ENCODE data around the gene JPH2.

JPH2 gene

DNA sequence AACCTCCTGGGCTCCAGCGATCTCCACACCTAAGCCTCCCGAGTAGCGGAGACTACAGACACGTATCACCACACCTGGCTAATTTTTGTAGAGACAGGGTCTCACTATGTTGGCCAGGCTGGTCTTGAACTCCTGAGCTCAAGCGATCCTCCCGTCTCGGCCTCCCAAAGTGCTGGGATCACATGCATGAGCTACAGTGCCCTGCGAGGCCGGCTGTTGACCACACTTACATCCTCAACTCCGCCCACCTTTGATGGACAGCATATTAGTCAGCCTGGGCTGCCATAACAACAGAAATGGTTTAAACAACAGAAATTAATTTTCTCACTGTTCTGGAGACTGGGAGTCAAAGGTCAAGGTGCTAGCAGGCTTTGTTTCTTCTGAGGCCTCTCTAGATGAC, 107.7 kb downstream of the JPH2 start:
- no peak for DNase-seq (ENCODE audit: low read depth in 2 of 2)

DNA sequence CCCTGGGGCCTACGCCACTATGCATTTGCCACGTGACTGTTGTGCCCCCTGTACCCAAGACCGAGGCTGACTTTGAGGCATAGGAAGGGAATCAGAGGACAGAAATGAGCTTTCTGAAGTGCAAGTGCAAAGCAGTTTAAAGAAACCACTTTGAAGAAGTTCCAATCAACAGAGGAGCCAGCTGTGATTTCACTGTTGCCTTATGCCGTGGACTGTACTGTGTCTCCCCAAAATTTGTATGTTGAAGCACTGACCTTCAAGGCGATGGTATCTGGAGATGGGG, 111.1 kb downstream of the JPH2 start:
- no peak for DNase-seq (ENCODE audit: low read depth in 2 of 2)

DNA sequence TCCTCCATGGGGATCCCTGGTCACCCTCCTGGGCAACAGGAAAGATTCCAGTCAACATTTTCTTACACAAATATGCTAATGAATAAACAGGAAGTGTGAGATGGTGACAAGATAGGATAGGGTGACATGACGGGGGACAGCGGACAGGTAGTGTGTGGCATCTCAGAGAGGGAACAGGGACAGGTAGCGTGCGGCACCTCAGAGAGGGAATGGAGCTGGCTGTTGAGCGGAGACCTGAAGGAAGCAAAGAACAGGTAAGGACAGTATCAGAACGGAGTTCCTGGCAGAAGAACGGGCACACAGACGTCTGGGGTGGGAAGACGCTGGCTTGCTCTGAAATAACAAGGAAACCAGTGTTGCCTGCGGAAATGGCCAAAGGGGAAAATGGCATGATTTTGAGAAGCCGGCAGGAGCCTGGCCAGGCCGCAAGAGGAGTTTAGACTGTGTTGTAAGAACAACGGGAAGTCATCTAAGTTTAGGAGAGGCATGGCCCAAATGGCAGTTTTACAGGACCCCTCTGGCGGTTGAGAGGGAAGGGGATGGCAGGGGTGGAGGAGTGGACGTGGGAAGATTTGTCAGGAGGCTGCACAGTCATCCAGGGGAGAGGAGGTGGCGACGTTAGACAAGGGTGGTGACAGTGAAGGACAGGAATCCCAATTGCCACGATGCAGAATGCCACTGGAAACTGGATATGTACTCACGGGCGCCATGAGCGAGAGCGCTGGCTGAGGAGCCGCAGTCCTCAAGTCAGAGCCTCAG, 111.6 kb downstream of the JPH2 start:
- DNase-seq (ENCODE audit: low read depth in 2 of 2), result no peak

DNA sequence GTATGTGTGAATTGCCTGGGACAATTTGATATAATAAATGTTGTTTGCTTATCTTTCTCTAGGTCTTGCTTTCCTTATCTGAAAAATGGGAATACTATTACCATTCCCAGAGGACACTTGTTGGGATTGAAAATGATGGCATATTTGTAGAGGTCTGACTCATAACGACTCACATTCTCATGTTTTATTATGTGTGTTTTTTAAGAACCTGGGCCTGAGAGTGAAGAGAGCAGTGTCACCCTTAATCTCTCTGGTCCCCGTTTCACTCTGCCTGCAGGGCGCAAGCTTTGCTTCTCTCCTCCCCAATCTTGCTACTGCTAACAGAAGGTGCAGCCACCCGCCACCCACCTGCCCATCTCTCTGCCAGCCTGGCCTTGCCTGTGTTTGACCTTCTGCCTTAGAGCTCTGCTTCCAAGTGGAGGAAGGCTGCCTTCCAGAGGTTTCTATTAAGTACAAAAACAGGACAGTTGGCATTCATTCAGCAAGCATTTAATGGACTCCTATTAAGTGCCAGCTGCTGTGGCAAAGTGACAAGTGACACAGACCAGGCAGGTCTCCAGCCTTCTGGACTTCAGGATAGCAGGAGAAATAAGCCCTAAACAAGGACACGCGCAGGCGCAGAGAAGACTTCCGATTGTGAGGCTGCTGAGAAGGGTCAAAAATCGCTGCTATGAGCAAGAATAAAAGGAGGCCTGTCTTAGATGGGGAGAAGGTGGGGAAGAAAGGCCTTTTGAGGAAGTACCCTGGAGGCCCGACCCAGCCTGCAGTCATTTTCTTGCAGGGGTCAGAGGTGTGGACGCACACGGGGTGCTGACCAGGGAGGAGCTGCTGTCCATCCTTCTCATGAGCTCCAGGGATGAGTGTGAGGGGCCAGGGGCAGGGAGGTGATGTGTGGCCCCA, 112.5 kb downstream of the JPH2 start:
- DNase-seq (ENCODE audit: low read depth in 2 of 2), result no peak

DNA sequence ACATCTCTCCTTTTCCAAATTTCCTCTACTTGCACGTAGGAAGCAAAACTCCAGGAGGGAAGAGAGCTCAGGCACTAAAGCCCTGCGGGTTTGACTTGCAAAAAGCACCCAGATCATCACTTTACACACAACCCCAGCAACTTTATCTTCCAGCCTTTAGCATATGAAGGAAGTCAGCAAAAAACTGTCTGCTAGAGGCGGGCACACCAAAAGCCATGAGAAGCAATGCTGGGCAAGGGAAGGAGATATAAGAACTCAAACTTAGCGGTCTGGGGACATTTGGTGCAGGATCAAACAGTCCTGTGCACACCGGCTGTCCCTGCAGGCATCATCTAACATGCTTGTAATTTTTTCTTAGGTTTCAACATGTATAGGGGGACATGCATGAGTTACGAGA, 113.3 kb downstream of the JPH2 start:
- DNase-seq (ENCODE audit: low read depth in 2 of 2), result no peak

DNA sequence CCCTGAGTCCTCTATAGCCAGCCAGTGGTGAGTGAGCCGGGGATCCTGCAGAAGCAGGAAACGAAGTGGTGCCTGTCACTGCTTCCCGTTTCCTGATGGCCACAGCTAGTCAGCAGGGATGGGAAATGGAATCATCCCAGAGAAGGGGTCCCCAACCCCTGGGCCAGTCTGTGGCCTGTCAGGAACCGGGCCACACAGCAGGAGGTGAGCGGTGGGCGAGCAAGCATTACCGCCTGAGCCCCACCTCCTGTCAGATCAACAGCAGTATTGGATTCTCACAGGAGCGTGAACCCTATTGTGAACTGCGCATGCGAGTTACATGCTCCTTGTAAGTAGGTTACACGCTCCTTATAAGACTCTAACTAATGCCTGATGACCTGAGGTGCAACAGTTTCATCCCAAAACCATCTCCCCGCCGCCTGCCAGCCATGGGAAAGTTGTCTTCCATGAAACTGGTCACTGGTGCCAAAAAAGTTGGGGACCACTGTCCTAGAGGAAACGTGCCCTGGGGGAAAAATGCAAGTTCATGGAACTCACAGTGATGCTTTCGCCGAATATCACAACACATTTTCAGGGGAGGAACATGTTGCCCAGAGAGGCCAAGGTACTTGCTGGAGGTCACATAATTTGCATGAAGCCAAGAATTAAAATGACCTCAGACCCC, 113.8 kb downstream of the JPH2 start:
- no peak for DNase-seq (ENCODE audit: low read depth in 2 of 2)

DNA sequence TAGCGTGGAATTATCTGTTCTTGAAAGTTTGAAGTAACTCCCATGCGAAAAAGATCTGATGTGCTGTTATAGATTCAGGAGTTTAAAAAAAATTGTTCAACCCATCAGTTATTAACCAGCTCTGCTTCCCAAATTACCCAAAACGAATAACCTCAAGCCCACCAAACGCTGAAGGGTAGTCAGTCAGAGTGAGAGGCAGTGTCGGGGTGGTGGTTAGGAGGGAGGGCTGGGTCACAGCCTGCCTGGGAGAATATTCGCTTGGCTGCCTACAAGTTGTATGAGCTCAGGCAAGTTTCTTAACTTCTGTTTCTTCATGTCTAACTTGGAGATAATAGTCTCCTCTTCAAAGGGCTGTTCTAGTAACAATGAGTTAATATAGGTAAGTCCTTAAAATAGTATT, 114.6 kb downstream of the JPH2 start:
- DNase-seq (ENCODE audit: low read depth in 2 of 2), result no peak

DNA sequence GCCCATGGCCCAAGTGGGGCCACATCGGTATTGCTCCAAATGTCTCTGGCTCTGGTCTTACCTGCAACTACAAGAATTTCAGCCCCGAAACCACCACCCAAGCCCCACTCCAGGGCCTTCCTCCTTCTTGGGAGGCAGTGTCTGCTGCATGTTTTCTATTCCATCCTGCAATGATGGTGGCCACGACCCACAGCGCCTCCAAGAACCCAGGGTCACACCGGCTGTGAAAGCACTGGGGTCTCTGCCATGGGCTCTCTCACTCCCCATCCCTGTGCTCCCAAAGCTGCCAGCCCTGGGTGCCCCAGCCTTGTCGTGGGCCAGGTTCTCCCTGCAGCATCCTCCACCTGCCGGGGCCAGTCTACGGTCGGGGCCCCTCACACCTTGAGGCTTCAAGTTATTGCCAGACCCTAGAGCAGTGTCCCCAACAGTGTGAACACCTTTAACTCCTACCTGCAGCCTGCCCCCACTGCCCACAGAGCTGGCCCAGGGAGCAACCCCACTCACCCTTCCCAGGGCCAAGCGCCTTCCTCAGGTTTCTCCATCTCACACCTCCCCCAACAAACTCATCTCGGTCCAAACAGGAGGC, 115.4 kb downstream of the JPH2 start:
- DNase-seq (ENCODE audit: low read depth in 2 of 2), result no peak

DNA sequence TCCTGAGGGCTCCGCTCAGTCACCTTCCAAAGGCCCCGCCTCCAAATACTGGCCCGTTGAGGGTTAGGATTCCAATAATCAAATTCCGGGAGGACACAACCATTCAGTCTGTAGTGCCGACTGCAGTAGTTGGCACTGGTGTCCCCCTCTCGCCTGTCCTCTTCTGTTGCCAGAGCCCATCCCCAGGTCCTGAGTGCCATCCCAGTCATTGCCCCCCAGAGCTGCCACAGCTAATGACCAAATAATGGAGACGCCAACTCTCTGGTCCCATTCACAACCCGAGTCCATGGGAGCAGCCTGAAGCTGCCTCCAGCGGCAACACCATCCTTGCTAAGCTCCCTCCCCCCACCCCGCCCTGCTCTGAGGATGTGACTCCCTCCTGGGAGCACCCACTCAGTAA, 115.9 kb downstream of the JPH2 start:
- DNase-seq (ENCODE audit: low read depth in 2 of 2), result no peak

DNA sequence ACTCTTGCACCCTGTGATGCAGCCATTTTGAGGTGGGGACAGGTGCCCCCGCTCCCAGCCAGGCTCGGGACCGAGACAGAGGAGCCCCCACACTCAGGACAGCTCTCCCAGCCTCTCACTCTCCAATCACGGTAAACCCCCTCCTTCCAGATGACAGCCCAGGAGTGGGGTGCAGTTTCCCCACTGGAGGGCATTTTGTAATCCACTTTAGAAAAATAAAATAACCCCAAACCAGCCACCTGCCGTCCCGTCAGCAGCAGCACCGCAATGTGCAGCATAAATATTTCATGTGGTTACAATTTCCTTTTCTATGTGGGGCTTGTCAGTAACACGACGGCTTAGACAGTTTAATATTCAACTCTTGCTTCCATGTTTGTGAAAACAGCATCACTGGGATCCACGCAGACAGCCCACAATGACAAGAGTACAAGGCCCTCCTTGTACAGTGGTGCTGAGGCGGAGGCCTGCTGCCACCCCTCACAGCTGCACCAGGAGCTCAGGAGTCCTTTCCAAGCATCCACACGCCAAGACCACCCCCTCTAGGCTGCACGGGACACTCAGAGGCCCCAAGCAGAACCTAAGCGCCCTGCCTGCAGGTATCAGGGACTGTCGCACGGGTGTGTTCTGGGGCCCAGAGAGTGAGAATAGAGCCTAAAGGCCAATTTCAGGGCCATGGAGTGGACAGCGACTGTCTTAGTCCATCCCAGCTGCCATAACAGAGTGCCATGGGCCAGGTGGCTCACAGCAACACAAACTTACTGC, 116.7 kb downstream of the JPH2 start:
- DNase-seq (ENCODE audit: low read depth in 2 of 2), result no peak

DNA sequence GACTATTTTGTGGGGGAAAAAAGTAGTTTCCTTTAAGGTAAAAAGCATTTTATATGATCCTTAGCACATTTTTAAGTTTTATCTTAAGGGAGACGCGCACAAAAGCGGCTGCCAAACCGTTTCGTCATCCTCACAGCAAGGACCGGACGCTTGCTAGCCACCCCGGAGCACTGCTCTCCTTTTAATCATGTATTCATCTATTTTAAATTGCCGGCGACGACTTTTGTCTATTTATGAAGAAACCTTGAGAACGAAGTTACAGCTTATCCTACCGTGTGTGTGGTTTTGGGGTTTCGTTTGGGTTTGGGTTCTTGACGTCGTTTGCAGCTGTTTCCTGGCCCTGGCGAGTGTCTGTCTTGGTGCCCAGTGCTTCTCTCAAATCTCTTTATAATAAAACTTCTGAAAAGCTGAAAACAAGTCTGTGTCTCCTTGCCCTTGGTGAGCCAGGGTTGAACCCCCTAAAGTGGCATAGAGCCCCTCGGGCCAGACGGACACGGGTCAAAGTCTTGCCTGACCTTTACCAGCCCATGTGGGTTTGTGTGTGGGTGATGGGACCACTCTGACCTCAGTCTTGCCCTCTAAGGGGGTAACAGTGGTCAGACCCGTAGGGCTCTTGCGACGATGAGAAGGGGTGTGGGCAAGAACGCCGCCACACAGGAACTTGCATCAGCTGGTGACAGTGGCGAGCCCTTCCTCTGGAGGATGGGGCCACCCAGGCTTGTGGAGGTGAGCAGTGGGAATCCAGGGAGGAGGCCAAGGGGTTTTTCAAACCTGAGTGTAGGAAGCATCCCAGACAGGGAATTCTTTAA, 117.6 kb downstream of the JPH2 start:
- peak; percentile 39 to 41 for DNase-seq (ENCODE audit: low read depth in 2 of 2)

DNA sequence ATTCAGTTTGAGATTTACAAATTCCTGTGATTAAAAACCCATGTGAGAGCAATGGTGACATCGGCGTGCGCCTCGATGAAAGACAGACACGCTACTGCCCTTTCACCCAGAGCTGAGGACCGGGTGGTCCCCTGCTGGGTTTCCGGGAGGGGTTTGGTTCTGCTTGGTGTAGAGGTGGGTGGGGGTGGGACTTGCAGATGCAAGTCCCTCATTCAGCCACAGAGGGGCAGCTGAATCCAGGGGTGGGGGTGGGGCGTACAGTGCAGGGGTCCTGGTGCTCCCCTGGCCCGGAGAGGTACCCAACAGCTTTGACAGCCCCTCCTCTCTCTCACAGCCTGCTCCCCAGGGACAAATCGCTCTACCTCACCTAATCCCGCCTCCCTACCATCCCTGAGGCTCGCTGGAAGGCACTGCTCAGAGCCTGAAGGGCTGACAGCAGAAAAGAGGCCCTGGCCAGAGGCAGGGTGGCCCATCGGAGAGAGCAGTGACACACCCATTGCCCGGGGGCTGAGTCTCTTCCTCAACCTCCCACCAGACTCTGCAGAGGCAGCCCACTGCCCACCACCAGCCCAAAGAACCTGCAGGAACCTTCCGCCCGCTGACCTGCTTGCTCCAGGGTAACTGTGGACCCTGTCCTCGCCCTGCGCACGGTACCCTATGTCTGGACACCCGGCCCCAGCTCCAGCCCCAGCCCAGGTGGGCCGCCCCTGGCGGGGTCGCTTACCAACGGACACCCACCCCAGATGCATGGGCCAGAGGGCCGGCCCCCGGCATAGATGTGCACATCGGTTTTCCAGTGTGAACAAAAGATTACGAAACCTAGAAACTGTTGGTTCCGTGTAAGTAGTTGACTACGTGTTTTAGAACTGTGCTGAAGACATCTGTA, 118.4 kb downstream of the JPH2 start:
- no peak for DNase-seq (ENCODE audit: low read depth in 2 of 2)

DNA sequence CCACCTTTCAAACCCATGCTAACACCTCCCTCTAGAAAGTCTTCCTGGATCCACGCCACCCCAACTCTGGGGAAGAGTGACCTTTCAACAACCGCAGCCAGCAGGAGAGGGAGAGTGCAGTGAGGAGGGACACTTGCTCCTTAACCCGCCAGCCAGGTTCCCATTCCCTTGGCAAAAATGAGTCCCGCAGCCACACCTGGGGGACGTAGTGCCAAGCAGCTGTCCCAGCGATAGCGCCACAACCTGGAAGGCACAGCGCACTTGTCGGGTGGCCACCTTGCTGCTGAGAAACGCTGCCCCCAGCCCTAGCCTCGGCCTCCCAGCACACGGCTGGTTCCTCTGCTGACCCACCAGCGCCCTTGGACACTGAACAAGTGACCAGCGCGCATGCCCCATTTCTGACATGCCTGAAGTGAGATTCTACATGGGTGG, 119.3 kb downstream of the JPH2 start:
- no peak for DNase-seq (ENCODE audit: low read depth in 2 of 2)

DNA sequence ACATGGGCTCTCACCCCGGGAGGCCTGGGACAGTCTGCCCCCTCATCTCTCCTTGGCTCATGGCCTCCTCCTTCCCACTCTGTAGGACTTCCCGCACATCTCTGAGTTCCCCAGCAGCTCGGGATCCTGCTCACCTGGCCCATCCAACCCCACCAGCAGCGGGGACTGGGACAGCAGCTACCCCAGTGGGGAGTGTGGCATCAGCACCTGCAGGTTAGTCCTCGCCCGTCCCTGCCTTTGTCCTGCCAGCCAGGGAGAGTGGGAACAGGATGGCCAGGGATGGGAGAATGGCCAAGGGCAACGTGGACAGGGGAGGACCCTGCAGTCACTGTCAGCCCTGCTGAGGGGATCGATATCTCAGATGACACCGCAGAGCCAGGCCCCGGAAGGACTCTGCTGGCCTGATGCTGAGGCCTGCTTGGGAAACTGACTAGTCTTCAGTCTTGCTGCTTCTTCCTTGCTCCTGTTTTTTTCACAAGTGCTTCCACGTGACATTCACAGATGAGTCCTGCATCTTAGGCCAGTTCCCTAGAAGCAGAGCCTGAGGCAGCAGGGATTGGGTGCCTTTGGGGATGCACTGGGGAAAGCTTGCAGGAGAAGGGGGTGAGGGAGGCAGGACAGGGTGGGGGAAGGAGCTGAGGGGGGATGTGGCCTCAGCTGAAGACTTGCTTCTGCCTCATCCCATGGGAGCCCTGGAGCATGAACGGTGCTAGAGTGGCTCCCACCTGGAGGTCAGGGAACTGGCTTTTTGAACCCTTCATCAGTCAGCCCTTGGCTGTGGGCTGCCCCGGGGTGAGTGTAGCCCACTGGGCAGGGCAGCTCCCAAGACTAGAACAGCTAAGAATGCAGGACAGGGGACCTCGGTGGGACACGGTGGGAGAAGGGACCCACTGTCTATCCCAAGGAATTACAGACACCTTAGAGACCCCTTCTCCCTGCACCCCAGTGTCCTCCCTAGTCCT, 120.1 kb downstream of the JPH2 start:
- DNase-seq (ENCODE audit: low read depth in 2 of 2), result no peak

DNA sequence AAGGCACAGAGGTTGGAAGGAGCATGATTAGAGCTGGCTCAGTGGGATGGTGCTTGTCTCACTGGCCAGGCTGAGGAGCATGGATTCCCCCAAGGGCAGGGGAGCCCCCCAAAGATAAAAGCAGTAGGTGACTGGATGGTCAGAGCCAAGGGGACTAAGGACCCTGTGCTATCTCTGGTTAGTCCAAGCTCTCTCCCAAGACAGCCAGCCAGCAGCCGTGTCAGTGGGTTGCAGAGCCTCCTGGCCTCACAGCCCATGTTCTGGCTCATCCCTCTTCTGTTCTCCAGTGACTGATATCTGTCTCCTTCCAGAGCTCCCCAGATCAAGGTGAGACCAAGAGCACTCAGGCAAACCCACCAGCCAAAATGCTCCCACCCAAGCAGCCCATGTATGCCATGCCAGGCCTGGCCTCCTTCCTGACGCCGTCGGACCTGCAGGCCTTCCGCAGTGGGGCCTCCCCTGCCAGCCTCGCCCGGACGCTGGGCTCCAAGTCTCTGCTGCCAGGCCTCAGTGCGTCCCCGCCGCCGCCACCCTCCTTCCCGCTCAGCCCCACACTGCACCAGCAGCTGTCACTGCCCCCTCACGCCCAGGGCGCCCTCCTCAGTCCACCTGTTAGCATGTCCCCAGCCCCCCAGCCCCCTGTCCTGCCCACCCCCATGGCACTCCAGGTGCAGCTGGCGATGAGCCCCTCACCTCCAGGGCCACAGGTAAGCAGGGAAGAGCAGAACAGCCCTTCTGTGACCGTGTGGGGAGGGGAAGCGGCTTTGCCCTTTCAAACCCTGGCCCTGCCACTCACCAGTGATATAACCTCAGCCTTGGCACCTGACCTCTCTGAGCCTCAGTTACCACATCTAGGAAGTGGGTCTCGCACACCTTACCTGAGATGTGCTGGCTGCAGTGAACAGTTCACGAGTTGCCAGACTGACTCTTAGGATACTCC, 121.3 kb downstream of the JPH2 start:
- DNase-seq (ENCODE audit: low read depth in 2 of 2), result no peak

DNA sequence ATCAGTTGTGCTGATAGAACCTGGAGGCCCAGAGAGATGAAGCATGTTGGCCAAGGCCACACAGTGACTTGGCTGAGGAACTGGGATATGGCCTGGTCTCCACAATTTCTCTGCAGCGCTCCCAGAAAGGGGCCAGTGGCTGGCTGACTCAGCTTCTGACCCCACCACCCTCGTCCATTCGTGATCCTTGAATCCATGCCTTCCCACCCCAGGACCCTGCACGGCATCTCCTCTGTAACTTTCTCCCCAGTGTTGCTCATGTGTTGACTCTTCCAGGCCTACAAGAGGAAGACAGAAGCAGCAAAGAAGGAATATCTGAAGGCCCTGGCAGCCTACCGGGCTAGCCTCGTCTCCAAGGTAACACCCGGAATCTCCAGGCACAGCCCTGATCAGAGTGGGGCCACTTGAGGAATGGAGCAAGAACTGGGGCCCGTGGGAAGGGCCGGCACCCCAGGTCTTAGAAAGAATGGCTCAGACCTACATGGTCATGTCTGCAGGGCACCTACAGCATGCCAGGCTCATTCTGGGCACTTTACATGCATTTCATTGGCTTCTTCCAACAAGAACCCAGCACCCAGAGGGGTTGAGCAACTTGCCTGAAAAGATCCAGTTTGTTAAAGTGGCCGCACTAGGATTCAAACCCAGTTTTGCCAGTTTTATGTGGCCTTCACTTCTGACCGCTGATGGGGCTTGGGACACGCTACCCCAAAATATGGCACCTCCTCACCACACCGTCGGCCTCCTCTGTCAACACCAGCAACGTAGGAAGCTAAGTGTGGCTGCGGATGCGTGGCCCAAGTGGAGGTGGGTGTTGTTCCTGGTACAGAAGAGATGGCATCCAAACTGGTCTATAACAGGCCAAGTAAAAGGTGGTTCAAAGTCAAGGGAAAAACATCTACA, 122.2 kb downstream of the JPH2 start:
- no peak for DNase-seq (ENCODE audit: low read depth in 2 of 2)
